H9 (cell line): Measurements from ENCODE around the gene PIAS4. TPM values are rescaled to one million over a fixed set of nuclear protein-coding genes. Genes with fewer than 3 reads are reported as not detected.
A peak's percentile ranks its signal among the peaks of the same experiment; 100 is the strongest.
"Not testable (repeated sequence)": the region's sequence is repeated elsewhere in the genome, so short reads cannot be mapped to it uniquely, and the experiment has no call there.

Source experiments
- DNase-seq: peaks from one replicate; pipeline ENCODE4 v3.0.0-alpha.2; 2017
- H2AFZ ChIP-seq: one replicate; pipeline ENCODE4 v1.6.1; 2013; ENCODE audit warnings: mild to moderate bottlenecking, low read length, control low read depth, moderate library complexity
- H2AK5ac ChIP-seq: 2 replicates; pipeline ENCODE4 v1.6.1; 2013; ENCODE audit warnings: low read length, control low read depth, mixed read lengths; ENCODE audit not compliant: insufficient read length
- H2BK120ac ChIP-seq: one replicate; pipeline ENCODE4 v1.6.1; 2013; ENCODE audit warnings: low read depth, mild to moderate bottlenecking, low read length, control low read depth, inconsistent platforms; ENCODE audit not compliant: poor library complexity, severe bottlenecking
- H2BK12ac ChIP-seq: 2 replicates; pipeline ENCODE4 v1.6.1; 2013; ENCODE audit warnings: low read length, control low read depth, mixed read lengths, low read depth; ENCODE audit not compliant: insufficient read length
- H2BK15ac ChIP-seq: 2 replicates; pipeline ENCODE4 v1.6.1; 2013; ENCODE audit warnings: low read depth, low read length, control low read depth
- H2BK20ac ChIP-seq: one replicate; pipeline ENCODE4 v1.6.1; 2013; ENCODE audit warnings: low read depth, mild to moderate bottlenecking, low read length, control low read depth, inconsistent platforms; ENCODE audit not compliant: poor library complexity, severe bottlenecking
- H2BK5ac ChIP-seq: 2 replicates; pipeline ENCODE4 v1.6.1; 2013; ENCODE audit warnings: low read length, control low read depth, mixed read lengths; ENCODE audit not compliant: insufficient read length
- H3K14ac ChIP-seq: 2 replicates; pipeline ENCODE4 v1.6.1; 2013; ENCODE audit warnings: low read length, control low read depth; ENCODE audit not compliant: insufficient read depth
- H3K18ac ChIP-seq: 2 replicates; pipeline ENCODE4 v1.6.1; 2013; ENCODE audit warnings: low read depth, mild to moderate bottlenecking, mixed read lengths, low read length, control low read depth; ENCODE audit not compliant: insufficient read length
- H3K23ac ChIP-seq: 2 replicates; pipeline ENCODE4 v1.6.1; 2013; ENCODE audit warnings: low read length, control low read depth, mixed read lengths, low read depth; ENCODE audit not compliant: insufficient read length
- H3K23me2 ChIP-seq: 2 replicates; pipeline ENCODE4 v1.6.1; 2013; ENCODE audit warnings: low read depth, mild to moderate bottlenecking, mixed read lengths, low read length, control low read depth; ENCODE audit not compliant: insufficient read length, poor library complexity, severe bottlenecking
- H3K27ac ChIP-seq: 2 replicates; pipeline ENCODE4 v1.5.1; 2013; ENCODE audit warnings: low read length, control low read depth, mixed read lengths, low read depth; ENCODE audit not compliant: insufficient read length
- H3K27me3 ChIP-seq: 2 replicates; pipeline ENCODE4 v1.6.1; 2013; ENCODE audit warnings: low read length, control low read depth, inconsistent platforms; ENCODE audit not compliant: insufficient read depth
- H3K4ac ChIP-seq: 2 replicates; pipeline ENCODE4 v1.6.1; 2013; ENCODE audit warnings: low read depth, mild to moderate bottlenecking, control low read depth, inconsistent platforms, low read length, moderate library complexity
- H3K4me1 ChIP-seq: 2 replicates; pipeline ENCODE4 v1.6.1; 2013; ENCODE audit warnings: low read length, control low read depth, inconsistent platforms; ENCODE audit not compliant: insufficient read depth
- H3K4me2 ChIP-seq: 2 replicates; pipeline ENCODE4 v1.6.1; 2013; ENCODE audit warnings: low read length, control low read depth, mixed read lengths; ENCODE audit not compliant: insufficient read length, insufficient read depth
- H3K56ac ChIP-seq: 2 replicates; pipeline ENCODE4 v1.6.1; 2013; ENCODE audit warnings: low read depth, mild to moderate bottlenecking, mixed read lengths, low read length, control low read depth; ENCODE audit not compliant: insufficient read length
- H3K79me1 ChIP-seq: 2 replicates; pipeline ENCODE4 v1.6.1; 2013; ENCODE audit warnings: low read depth, mild to moderate bottlenecking, moderate library complexity, low read length, control low read depth, inconsistent platforms; ENCODE audit not compliant: insufficient read depth, poor library complexity, severe bottlenecking
- H3K79me2 ChIP-seq: 2 replicates; pipeline ENCODE4 v1.6.1; 2013; ENCODE audit warnings: low read length, control low read depth, inconsistent platforms; ENCODE audit not compliant: insufficient read depth
- H3K9ac ChIP-seq: 2 replicates; pipeline ENCODE4 v1.6.1; 2013; ENCODE audit warnings: low read length, control low read depth, mixed read lengths; ENCODE audit not compliant: insufficient read length; ENCODE audit errors: extremely low read depth
- H3K9me3 ChIP-seq: one replicate; pipeline ENCODE4 v1.6.1; 2013; ENCODE audit warnings: low read depth, low read length, inconsistent platforms; ENCODE audit not compliant: control insufficient read depth
- H3T11ph ChIP-seq: one replicate; pipeline ENCODE4 v1.6.1; 2013; ENCODE audit warnings: mild to moderate bottlenecking, low read length, control low read depth, inconsistent platforms
- H4K20me1 ChIP-seq: one replicate; pipeline ENCODE4 v1.6.1; 2013; ENCODE audit not compliant: control insufficient read depth, insufficient read length, insufficient read depth
- H4K5ac ChIP-seq: 2 replicates; pipeline ENCODE4 v1.6.1; 2013; ENCODE audit warnings: low read depth, mild to moderate bottlenecking, mixed read lengths, low read length, control low read depth; ENCODE audit not compliant: insufficient read length
- H4K8ac ChIP-seq: replicated peaks from 2 replicates; pipeline ENCODE4 v1.6.1; 2013; ENCODE audit warnings: low read length, control low read depth, mixed read lengths, low read depth; ENCODE audit not compliant: insufficient read length
- H4K91ac ChIP-seq: 2 replicates; pipeline ENCODE4 v1.6.1; 2013; ENCODE audit warnings: low read depth, mild to moderate bottlenecking, moderate library complexity, mixed read lengths, low read length, control low read depth; ENCODE audit not compliant: insufficient read length
- H3K27ac Mint-ChIP-seq, 3 experiments: 2 replicates in 2 of 3; 3 replicates in 1 of 3; pipeline ENCODE4 v1.8.0; 2020 to 2021; ENCODE audit warnings: mixed read lengths in 3 of 3, mild to moderate bottlenecking in 1 of 3, moderate library complexity in 1 of 3
- H3K27me3 Mint-ChIP-seq: 2 replicates; pipeline ENCODE4 v1.8.0; 2021; ENCODE audit warnings: low read depth, mild to moderate bottlenecking, moderate library complexity, mixed read lengths
- H3K36me3 Mint-ChIP-seq, 3 experiments: 2 replicates in 2 of 3; 3 replicates in 1 of 3; pipeline ENCODE4 v1.8.0; 2020 to 2021; ENCODE audit warnings: low read depth in 3 of 3, mixed read lengths in 3 of 3; ENCODE audit not compliant: insufficient read depth in 1 of 3
- H3K4me1 Mint-ChIP-seq, 2 experiments: 2 replicates each; pipeline ENCODE4 v1.8.0; 2020; ENCODE audit warnings: mixed read lengths in 2 of 2
- H3K4me3 Mint-ChIP-seq, 2 experiments: 2 replicates in 1 of 2; 3 replicates in 1 of 2; pipeline ENCODE4 v1.8.0; 2020 to 2021; ENCODE audit warnings: mild to moderate bottlenecking in 2 of 2, mixed read lengths in 2 of 2, moderate library complexity in 1 of 2
- H3K9me3 Mint-ChIP-seq, 2 experiments: 2 replicates in 1 of 2; 3 replicates in 1 of 2; pipeline ENCODE4 v1.8.0; 2020; ENCODE audit warnings: mild to moderate bottlenecking in 2 of 2, mixed read lengths in 2 of 2, moderate library complexity in 1 of 2
- WGBS: extraction: QIAGEN DNeasy Blood & Tissue Kit; methylation state at CpG from one replicate; pipeline ENCODE4 v1.1.7; 2013; ENCODE audit warnings: missing lambda C conversion rate, low lambda C conversion rate, mixed read lengths; ENCODE audit not compliant: insufficient read length; ENCODE audit errors: extremely low coverage; 5-methylcytosine and 5-hydroxymethylcytosine counted together
- total RNA-seq: library from RNA; stranded (reverse); gene quantifications from 2 replicates; pipeline ENCODE4 v1.2.1, GENCODE V29; 2021

The PIAS4 gene
- total RNA-seq, 1 experiment from 2014 or later = 52.0 TPM

GRCh38 chr19:4000798-4001197 lies 6.7 kb upstream of the PIAS4 start:
- not testable (repeated sequence) for H3K4me2 ChIP-seq, H4K91ac ChIP-seq, H2BK15ac ChIP-seq, H3K9ac ChIP-seq, H3K27ac Mint-ChIP-seq, H4K5ac ChIP-seq, H3K4me3 Mint-ChIP-seq, H3K27ac ChIP-seq, H3K4me1 Mint-ChIP-seq, H4K8ac ChIP-seq, H4K20me1 ChIP-seq, H3K56ac ChIP-seq, H2AK5ac ChIP-seq, H3K9me3 Mint-ChIP-seq, H3K79me1 ChIP-seq, DNase-seq, H3K14ac ChIP-seq, H2BK5ac ChIP-seq, H3K36me3 Mint-ChIP-seq, H3K27me3 Mint-ChIP-seq, H2AFZ ChIP-seq, H3K27me3 ChIP-seq, H3T11ph ChIP-seq, H3K4ac ChIP-seq, H3K9me3 ChIP-seq, H3K18ac ChIP-seq, H3K23ac ChIP-seq, H3K79me2 ChIP-seq, H2BK20ac ChIP-seq, H2BK120ac ChIP-seq, H2BK12ac ChIP-seq, H3K23me2 ChIP-seq, H3K4me1 ChIP-seq
- WGBS = no CpG with 5 or more reads among the region's 5 CpGs

- not testable (repeated sequence) for H3K4ac ChIP-seq, H2BK20ac ChIP-seq, H3K56ac ChIP-seq, H4K5ac ChIP-seq, H3K27me3 Mint-ChIP-seq, H2BK12ac ChIP-seq, H2AK5ac ChIP-seq, H3K9ac ChIP-seq, H3K4me1 ChIP-seq, H4K8ac ChIP-seq, H3K14ac ChIP-seq, DNase-seq, H3T11ph ChIP-seq, H3K27me3 ChIP-seq, H3K9me3 Mint-ChIP-seq, H4K91ac ChIP-seq, H2BK15ac ChIP-seq, H3K79me1 ChIP-seq, H2BK120ac ChIP-seq, H3K18ac ChIP-seq, H3K4me2 ChIP-seq, H2BK5ac ChIP-seq, H3K9me3 ChIP-seq, H3K36me3 Mint-ChIP-seq, H2AFZ ChIP-seq, H3K27ac Mint-ChIP-seq, H3K23ac ChIP-seq, H4K20me1 ChIP-seq, H3K27ac ChIP-seq
- H3K23me2 ChIP-seq = peaks cover 10% of the 10 kb centered on the region
- Mint-ChIP-seq H3K4me3 (peak overlapping the region; percentile 8 to 66; a peak in 2 of 5 replicates), H3K4me1 (peaks cover 13 to 14% of the 10 kb centered on the region in 2 experiments)
- H3K79me2 ChIP-seq = peaks cover 13% of the 10 kb centered on the region; the same call in 1 of the 2 replicates
- no CpG with 5 or more reads among the region's 9 CpGs for WGBS
Measured at GRCh38 chr19:4005436-4005835, 2.1 kb upstream of the PIAS4 start.
